Fibroblast of lung (primary cell): ENCODE results near the gene MTG2. TPM values are rescaled to one million over a fixed set of nuclear protein-coding genes. Genes with fewer than 3 reads are reported as not detected.

Experiments
- DNase-seq, 2 donors: peaks; one replicate each; pipeline versions ENCODE4 v3.0.0 to v3.0.0-alpha.2; 2010; ENCODE audit warnings: low read depth in 2 of 2
- H2AFZ ChIP-seq: 2 replicates; pipeline ENCODE4 v1.5.1; 2012; ENCODE audit warnings: low read length, control low read depth, inconsistent platforms
- H3K27ac ChIP-seq: 2 replicates; pipeline ENCODE4 v1.5.1; 2011; ENCODE audit warnings: low read length, control low read depth; ENCODE audit not compliant: insufficient read depth
- H3K27me3 ChIP-seq: 2 replicates; pipeline ENCODE4 v1.5.1; 2011; ENCODE audit warnings: mild to moderate bottlenecking, low read length; ENCODE audit not compliant: control insufficient read depth, insufficient read depth
- H3K36me3 ChIP-seq: 2 replicates; pipeline ENCODE4 v1.5.1; 2011; ENCODE audit warnings: low read length; ENCODE audit not compliant: control insufficient read depth, insufficient read depth
- H3K4me1 ChIP-seq: 2 replicates; pipeline ENCODE4 v1.5.1; 2011; ENCODE audit warnings: low read length; ENCODE audit not compliant: control insufficient read depth, insufficient read depth; ENCODE audit errors: extremely low read depth
- H3K4me2 ChIP-seq: 2 replicates; pipeline ENCODE4 v1.5.1; 2011; ENCODE audit warnings: low read length, control low read depth; ENCODE audit not compliant: insufficient read depth; ENCODE audit errors: extremely low read depth
- H3K4me3 ChIP-seq, 4 experiments: fragments of 200-600 bp in 1 of 4; sonication (generic) in 1 of 4; replicated peaks in 1 of 4; 2 replicates each; pipeline ENCODE4 v1.5.1; 2011 to 2016; ENCODE audit warnings: low read length in 4 of 4, low read depth in 3 of 4, mild to moderate bottlenecking in 3 of 4, control low read depth in 2 of 4, inconsistent platforms in 1 of 4, mixed read lengths in 1 of 4; ENCODE audit not compliant: insufficient read depth in 1 of 4; ENCODE audit errors: control extremely low read depth in 1 of 4
- H3K79me2 ChIP-seq: 2 replicates; pipeline ENCODE4 v1.5.1; 2012; ENCODE audit warnings: mild to moderate bottlenecking, low read length, inconsistent platforms; ENCODE audit not compliant: control insufficient read depth, insufficient read depth
- H3K9ac ChIP-seq: 2 replicates; pipeline ENCODE4 v1.5.1; 2011; ENCODE audit warnings: mild to moderate bottlenecking, low read length, control low read depth; ENCODE audit not compliant: insufficient read depth
- H3K9me3 ChIP-seq: 2 replicates; pipeline ENCODE4 v1.5.1; 2012; ENCODE audit warnings: low read depth, low read length; ENCODE audit not compliant: control insufficient read depth, insufficient read depth
- H4K20me1 ChIP-seq: 2 replicates; pipeline ENCODE4 v1.5.1; 2011; ENCODE audit warnings: low read length; ENCODE audit not compliant: control insufficient read depth, insufficient read depth; ENCODE audit errors: extremely low read depth
- EZH2 ChIP-seq: IDR thresholded peaks from 2 replicates; pipeline ENCODE4 v1.5.1; 2012; ENCODE audit warnings: low read length, control low read depth, mild to moderate bottlenecking; ENCODE audit errors: missing control alignments
- polyA plus RNA-seq, 2 donors: library from polyadenylated mRNA; depleted of rRNA in 1 of 2; stranded (reverse) in 1 of 2; unstranded in 1 of 2; fragments of >200 nt; gene quantifications; 2 replicates each; pipeline ENCODE4 v1.2.1, GENCODE V29; 2011 to 2012; ENCODE audit warnings: missing spikeins in 1 of 2
- total RNA-seq: library from RNA; depleted of rRNA; stranded (reverse); fragments of >200 nt; gene quantifications from 2 replicates; pipeline ENCODE4 v1.2.1, GENCODE V29; 2014
- TF ChIP-seq, protein P1 (sequence below), 2 donors: IDR thresholded peaks in 1 of 2; conservative IDR thresholded peaks in 1 of 2; 1 replicate in 1 of 2; 2 replicates in 1 of 2; pipeline ENCODE4 v1.5.1; 2011 to 2012; ENCODE audit warnings: low read length in 2 of 2, control low read depth in 1 of 2, inconsistent platforms in 1 of 2, low read depth in 1 of 2, mild to moderate bottlenecking in 1 of 2

The MTG2 gene
- total and polyA plus RNA-seq, 2 donors (not counting 1 experiment from before 2014, with no cell fraction given): 16.5 to 17.5 TPM

- Histone ChIP-seq H2AFZ (no peak overlapping the region), H3K79me2 (no peaks in the 10 kb centered on the region), H4K20me1 (no peaks in the 10 kb centered on the region), H3K36me3 (no peaks in the 10 kb centered on the region), H3K4me3 (no peak overlapping the region), H3K4me1 (no peaks in the 10 kb centered on the region), H3K27me3 (peaks cover 24% of the 10 kb centered on the region), H3K27ac (no peak overlapping the region), H3K4me2 (no peak overlapping the region), H3K9ac (no peak overlapping the region), H3K9me3 (no peaks in the 10 kb centered on the region)
- no peak for TF ChIP-seq EZH2
- TF ChIP-seq, protein P1, sequence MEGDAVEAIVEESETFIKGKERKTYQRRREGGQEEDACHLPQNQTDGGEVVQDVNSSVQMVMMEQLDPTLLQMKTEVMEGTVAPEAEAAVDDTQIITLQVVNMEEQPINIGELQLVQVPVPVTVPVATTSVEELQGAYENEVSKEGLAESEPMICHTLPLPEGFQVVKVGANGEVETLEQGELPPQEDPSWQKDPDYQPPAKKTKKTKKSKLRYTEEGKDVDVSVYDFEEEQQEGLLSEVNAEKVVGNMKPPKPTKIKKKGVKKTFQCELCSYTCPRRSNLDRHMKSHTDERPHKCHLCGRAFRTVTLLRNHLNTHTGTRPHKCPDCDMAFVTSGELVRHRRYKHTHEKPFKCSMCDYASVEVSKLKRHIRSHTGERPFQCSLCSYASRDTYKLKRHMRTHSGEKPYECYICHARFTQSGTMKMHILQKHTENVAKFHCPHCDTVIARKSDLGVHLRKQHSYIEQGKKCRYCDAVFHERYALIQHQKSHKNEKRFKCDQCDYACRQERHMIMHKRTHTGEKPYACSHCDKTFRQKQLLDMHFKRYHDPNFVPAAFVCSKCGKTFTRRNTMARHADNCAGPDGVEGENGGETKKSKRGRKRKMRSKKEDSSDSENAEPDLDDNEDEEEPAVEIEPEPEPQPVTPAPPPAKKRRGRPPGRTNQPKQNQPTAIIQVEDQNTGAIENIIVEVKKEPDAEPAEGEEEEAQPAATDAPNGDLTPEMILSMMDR (conservative IDR thresholded peaks at IDR 0.05 in 1 of 2, IDR thresholded peaks at IDR 0.05 in 1 of 2; ENCODE audit: low read depth in 1 of 2, low read length in 2 of 2): no peak
- DNase-seq: no peak
Observed at GRCh38 chr20:62212299-62212698, 29.5 kb downstream of the MTG2 start.

GRCh38 chr20:62214067-62214466, 31.2 kb downstream of the MTG2 start:
- Histone ChIP-seq H3K27ac (no peak overlapping the region), H4K20me1 (no peaks in the 10 kb centered on the region), H3K27me3 (peaks cover 32% of the 10 kb centered on the region), H3K4me2 (no peak overlapping the region), H3K36me3 (no peaks in the 10 kb centered on the region), H3K9ac (no peak overlapping the region), H3K4me1 (no peaks in the 10 kb centered on the region), H2AFZ (no peak overlapping the region), H3K79me2 (no peaks in the 10 kb centered on the region), H3K4me3 (no peak overlapping the region), H3K9me3 (no peaks in the 10 kb centered on the region)
- TF ChIP-seq, protein P1 (conservative IDR thresholded peaks at IDR 0.05 in 1 of 2, IDR thresholded peaks at IDR 0.05 in 1 of 2; ENCODE audit: low read depth in 1 of 2, low read length in 2 of 2): no peak
- DNase-seq: no peak

DNA sequence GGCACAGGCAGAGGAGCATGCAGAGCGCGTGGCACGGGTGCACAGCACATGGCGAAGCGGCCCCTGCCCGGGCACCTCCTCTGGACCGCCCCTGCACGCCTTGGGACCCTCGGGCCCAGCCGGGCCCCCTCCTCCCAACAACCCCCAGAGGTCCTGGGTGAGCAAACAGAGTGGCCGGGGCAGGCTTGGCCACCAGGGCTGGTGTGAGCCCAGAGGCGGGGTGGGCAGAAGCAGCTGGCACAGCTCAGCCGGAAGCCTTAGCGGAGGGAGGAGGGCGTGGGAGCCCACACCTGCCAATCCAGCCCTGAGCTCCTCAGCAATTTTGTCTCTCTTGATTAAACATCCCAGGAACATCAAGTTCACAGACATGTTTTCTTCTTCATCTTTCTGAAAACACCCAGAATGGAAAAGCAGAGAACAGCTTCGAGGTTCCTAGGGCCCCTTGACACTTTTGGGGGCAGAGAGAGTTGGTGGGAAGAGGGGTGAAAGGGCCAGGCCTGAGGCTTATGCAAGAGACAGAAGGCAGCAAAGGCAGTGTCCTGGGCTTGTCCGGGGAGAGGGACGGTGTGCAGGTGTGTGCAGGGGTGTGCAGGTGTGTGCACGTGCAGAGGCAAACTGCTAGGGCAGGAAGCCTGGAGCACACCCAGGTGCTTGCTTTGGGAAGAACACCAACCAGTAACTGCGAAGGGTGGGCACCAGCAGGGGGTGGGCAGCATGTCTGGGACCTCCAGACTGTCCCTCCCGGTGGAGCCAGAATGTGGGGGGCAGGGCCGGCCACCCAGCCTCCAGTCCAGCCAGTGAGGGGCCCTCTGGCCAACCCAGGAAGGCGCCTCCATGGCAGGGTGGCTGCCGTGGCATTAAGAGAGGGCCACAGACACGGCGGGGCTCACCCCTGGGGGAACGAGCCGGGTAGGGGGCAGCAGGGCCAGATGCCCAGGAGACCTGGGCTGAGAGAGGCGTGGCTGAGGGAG, 32.5 kb downstream of the MTG2 start:
- H3K9ac ChIP-seq: no peak overlapping the region
- TF ChIP-seq, protein P1 (conservative IDR thresholded peaks at IDR 0.05 in 1 of 2, IDR thresholded peaks at IDR 0.05 in 1 of 2; ENCODE audit: low read depth in 1 of 2, low read length in 2 of 2): no peak
- no peak for TF ChIP-seq EZH2
- H3K27ac ChIP-seq: no peak overlapping the region
- no peak overlapping the region for H2AFZ ChIP-seq
- DNase-seq: no peak
- H3K4me3 ChIP-seq: no peak overlapping the region
- no peaks in the 10 kb centered on the region for H3K9me3 ChIP-seq
- H3K4me2 ChIP-seq: no peak overlapping the region
- no peaks in the 10 kb centered on the region for H3K36me3 ChIP-seq
- H4K20me1 ChIP-seq: no peaks in the 10 kb centered on the region
- peaks cover 25% of the 10 kb centered on the region for H3K27me3 ChIP-seq
- no peaks in the 10 kb centered on the region for H3K79me2 ChIP-seq
- no peaks in the 10 kb centered on the region for H3K4me1 ChIP-seq
